Measurements from ENCODE around the gene ATP1B1.

- TF ChIP-seq POLR2A (IDR thresholded peaks at IDR 0.05; ENCODE audit: low read length) (no peak), GATA1 (IDR thresholded peaks at IDR 0.05; ENCODE audit: low read depth, low read length) (no peak)
These were observed 45.4 kb upstream of the ATP1B1 start for GRCh38 chr1:169060919-169061639.

All from erythroblast (primary cell).